ENCODE measurements around the gene SHISA8.

SHISA8 gene

GRCh38 chr22:41933411-41934177 is 18.7 kb upstream of the SHISA8 start:
- DNase-seq (ENCODE audit: low read depth): no peak

- no peak for DNase-seq (ENCODE audit: low read depth)
Observed at GRCh38 chr22:41932353-41932752, 17.5 kb upstream of the SHISA8 start.

GRCh38 chr22:41931701-41932269 is 16.9 kb upstream of the SHISA8 start:
- DNase-seq (ENCODE audit: low read depth): no peak

GRCh38 chr22:41929418-41929810 is 14.5 kb upstream of the SHISA8 start:
- DNase-seq (ENCODE audit: low read depth): no peak

- DNase-seq (ENCODE audit: low read depth): no peak
Observed at GRCh38 chr22:41928593-41929417, 13.9 kb upstream of the SHISA8 start.

GRCh38 chr22:41927813-41928212 is 12.9 kb upstream of the SHISA8 start:
- DNase-seq (ENCODE audit: low read depth): no peak

- DNase-seq (ENCODE audit: low read depth): no peak
Observed at GRCh38 chr22:41925783-41926460, 11.0 kb upstream of the SHISA8 start.

- DNase-seq (ENCODE audit: low read depth): no peak
Observed at GRCh38 chr22:41923595-41924276, 8.9 kb upstream of the SHISA8 start.

- DNase-seq (ENCODE audit: low read depth): no peak
Observed at GRCh38 chr22:41922940-41923594, 8.2 kb upstream of the SHISA8 start.

- DNase-seq (ENCODE audit: low read depth): no peak
Observed at GRCh38 chr22:41922328-41922727, 7.5 kb upstream of the SHISA8 start.

- DNase-seq (ENCODE audit: low read depth): no peak
Observed at GRCh38 chr22:41920271-41920976, 5.5 kb upstream of the SHISA8 start.

GRCh38 chr22:41919357-41920224 is 4.7 kb upstream of the SHISA8 start:
- DNase-seq (ENCODE audit: low read depth): no peak

GRCh38 chr22:41917903-41918791 is 3.3 kb upstream of the SHISA8 start:
- DNase-seq (ENCODE audit: low read depth): no peak

GRCh38 chr22:41917375-41917902 is 2.6 kb upstream of the SHISA8 start:
- no peak for DNase-seq (ENCODE audit: low read depth)

GRCh38 chr22:41916745-41917358 is 2.0 kb upstream of the SHISA8 start:
- DNase-seq (ENCODE audit: low read depth): no peak

GRCh38 chr22:41915786-41916493 is 1.1 kb upstream of the SHISA8 start:
- DNase-seq (ENCODE audit: low read depth): no peak

GRCh38 chr22:41914611-41915034 is 251 bp downstream of the SHISA8 start:
- DNase-seq (ENCODE audit: low read depth): no peak

Data from HS-27A (cell line).